RWPE2 (cell line): Measurements from ENCODE around the gene WFDC5.
"Not testable (repeated sequence)": the region's sequence is repeated elsewhere in the genome, so short reads cannot be mapped to it uniquely, and the experiment has no call there.

Experiments used
- ATAC-seq: fragments of 200-7000 bp; cut with Tn5 transposase; 3 replicates; pipeline ENCODE4 v1.9.1; 2021; ENCODE audit warnings: low read depth
- DNase-seq: peaks from one replicate; pipeline ENCODE4 v3.0.0-alpha.2; 2020; ENCODE audit warnings: low spot score
- H3K27ac ChIP-seq: fragments of 450-650 bp; 2 replicates; pipeline ENCODE4 v1.5.1; 2017; ENCODE audit warnings: mild to moderate bottlenecking; ENCODE audit not compliant: poor library complexity, severe bottlenecking
- H3K27me3 ChIP-seq: fragments of 250-450 bp; sonication (Bioruptor Pico); 2 replicates; pipeline ENCODE4 v1.5.1; 2021; ENCODE audit warnings: mild to moderate bottlenecking, moderate library complexity; ENCODE audit not compliant: insufficient read depth, poor library complexity, severe bottlenecking
- H3K36me3 ChIP-seq: fragments of 250-450 bp; sonication (Bioruptor Pico); 2 replicates; pipeline ENCODE4 v1.5.1; 2020; ENCODE audit warnings: low read depth, mild to moderate bottlenecking, moderate library complexity
- H3K4me1 ChIP-seq: fragments of 250-450 bp; sonication (Bioruptor Pico); 2 replicates; pipeline ENCODE4 v1.5.1; 2021; ENCODE audit warnings: mild to moderate bottlenecking, moderate library complexity; ENCODE audit not compliant: insufficient read depth, poor library complexity, severe bottlenecking
- H3K4me3 ChIP-seq: fragments of 250-450 bp; sonication (Bioruptor Pico); 2 replicates; pipeline ENCODE4 v1.5.1; 2021; ENCODE audit warnings: mild to moderate bottlenecking, moderate library complexity; ENCODE audit not compliant: severe bottlenecking
- H3K9me3 ChIP-seq: fragments of 250-450 bp; sonication (Bioruptor Pico); 2 replicates; pipeline ENCODE4 v1.5.1; 2021; ENCODE audit warnings: mild to moderate bottlenecking, moderate library complexity; ENCODE audit not compliant: severe bottlenecking
- TF ChIP-seq, protein P1 (sequence below): fragments of 450-650 bp; IDR thresholded peaks from one replicate; pipeline ENCODE4 v1.5.1; 2017; ENCODE audit warnings: mild to moderate bottlenecking, moderate library complexity; ENCODE audit not compliant: poor library complexity, severe bottlenecking

The WFDC5 gene, protein sequence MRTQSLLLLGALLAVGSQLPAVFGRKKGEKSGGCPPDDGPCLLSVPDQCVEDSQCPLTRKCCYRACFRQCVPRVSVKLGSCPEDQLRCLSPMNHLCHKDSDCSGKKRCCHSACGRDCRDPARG

DNA sequence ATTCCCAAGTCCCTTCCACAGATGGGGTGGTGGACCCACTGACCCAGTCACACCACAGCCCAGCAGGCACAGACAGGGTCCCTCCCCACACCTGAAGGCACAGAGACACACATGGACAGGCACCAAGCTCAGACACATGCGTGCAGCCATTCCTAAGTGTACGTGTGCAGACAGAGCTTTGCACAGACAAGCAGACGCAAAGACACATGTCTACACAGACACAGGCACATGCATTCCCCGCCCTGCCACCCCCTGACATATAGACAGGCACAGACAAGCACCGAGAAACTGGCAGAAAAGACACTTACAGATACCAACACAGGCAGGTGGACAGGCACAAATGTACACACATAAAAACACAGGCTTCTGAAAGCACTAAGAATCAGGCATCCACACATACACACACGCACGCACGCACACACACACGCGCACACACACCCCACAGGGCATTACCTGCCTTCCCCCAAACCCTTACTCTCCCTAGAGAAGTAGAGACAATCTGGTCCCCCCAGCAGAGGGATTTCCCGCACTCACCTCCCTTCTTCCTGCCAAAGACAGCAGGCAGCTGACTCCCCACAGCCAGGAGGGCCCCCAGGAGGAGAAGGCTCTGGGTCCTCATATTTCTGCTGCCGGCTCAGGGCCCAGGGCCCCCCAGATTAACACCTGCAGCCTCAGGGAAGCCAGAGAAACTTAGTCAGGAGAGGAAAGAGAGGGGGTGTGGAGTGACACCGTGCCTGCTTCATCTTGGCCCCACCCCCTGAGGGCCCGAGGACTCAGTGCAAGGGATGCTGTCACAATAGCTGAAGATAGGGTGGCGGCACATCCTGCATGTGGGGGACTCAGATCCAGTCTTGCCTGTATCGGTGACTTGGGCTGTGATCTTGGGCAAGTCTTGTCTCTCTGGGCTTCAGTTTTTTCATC, at the start of gene WFDC5:
TSS of gene WFDC5 (minus strand) at position 710 of the 921 bp plus-strand sequence. CDS start at position 619, 91 bp downstream.
- DNase-seq (peak; percentile 78), ATAC-seq (peak; percentile 47)
- H3K4me1 ChIP-seq, result peaks cover 6% of the 10 kb centered on the region
- no peaks in the 10 kb centered on the region for H3K27me3 ChIP-seq
- TF ChIP-seq, protein P1, sequence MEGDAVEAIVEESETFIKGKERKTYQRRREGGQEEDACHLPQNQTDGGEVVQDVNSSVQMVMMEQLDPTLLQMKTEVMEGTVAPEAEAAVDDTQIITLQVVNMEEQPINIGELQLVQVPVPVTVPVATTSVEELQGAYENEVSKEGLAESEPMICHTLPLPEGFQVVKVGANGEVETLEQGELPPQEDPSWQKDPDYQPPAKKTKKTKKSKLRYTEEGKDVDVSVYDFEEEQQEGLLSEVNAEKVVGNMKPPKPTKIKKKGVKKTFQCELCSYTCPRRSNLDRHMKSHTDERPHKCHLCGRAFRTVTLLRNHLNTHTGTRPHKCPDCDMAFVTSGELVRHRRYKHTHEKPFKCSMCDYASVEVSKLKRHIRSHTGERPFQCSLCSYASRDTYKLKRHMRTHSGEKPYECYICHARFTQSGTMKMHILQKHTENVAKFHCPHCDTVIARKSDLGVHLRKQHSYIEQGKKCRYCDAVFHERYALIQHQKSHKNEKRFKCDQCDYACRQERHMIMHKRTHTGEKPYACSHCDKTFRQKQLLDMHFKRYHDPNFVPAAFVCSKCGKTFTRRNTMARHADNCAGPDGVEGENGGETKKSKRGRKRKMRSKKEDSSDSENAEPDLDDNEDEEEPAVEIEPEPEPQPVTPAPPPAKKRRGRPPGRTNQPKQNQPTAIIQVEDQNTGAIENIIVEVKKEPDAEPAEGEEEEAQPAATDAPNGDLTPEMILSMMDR, result no peak
- H3K4me3 ChIP-seq, result no peak within 1 kb of the TSS
- H3K36me3 ChIP-seq, result no peaks in the 10 kb centered on the region
- H3K9me3 ChIP-seq, result no peaks in the 10 kb centered on the region
- H3K27ac ChIP-seq, result no peak within 1 kb of the TSS

DNA sequence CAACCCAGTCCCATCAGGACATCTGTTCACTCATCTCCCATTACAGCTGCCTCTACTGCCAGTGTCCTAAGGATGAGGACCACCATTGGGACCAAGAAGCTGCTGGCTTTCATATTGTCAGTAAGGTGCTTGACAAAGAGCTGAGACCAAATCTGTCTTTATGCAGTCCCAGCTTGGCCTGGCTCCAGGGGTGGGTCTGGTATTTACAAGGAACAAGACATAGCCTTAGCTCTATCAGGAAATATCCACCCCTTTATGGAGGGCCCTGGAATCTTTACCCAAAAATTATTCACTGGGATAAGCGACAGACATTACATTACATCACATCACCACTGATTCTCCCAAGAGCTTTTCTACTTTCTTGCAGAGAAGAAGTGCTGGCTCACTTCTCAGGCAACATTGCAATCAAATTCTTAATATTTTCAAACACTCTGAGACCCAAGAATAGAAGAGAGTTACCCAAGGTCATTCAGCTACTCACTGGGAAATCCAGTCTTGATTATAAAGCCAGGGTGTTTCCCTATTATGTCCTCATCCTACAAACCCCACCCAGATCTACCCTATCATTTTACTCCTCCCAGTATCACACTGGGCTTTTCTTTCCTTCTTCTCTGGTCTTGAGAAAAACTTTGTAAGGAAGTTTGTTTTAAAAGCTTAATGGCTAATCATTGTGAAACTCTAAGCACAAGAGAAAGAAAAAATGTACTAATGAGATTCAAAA, 48.3 kb upstream of the WFDC5 start:
- Histone ChIP-seq H3K27me3 (peaks cover 13% of the 10 kb centered on the region), H3K36me3 (no peaks in the 10 kb centered on the region), H3K9me3 (peaks cover 16% of the 10 kb centered on the region), H3K4me3 (no peak overlapping the region), H3K27ac (no peak overlapping the region), H3K4me1 (peaks cover 3% of the 10 kb centered on the region)
- ATAC-seq (no peak), DNase-seq (no peak)
- TF ChIP-seq, protein P1, result no peak

DNA sequence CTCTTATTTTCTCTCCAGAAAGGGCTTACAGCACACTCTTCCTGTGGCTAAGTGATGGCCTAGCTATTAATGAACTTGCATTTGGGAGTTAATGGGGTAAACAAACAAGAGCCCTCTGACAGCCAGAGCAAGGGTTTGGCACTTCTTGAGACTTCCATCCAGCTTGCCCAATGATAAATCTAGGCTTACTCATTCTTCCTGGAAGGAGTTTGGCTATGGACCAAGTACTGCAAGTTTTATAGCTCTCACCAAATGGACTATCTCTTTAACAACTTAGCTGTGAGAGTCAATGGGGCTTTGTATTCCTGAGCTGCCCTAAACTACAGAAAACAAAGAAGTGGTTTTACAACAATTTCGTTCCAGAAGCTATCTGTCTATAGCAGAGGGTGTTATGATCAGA, 43.0 kb upstream of the WFDC5 start:
- ATAC-seq (peak; percentile 98), DNase-seq (no peak)
- no peak overlapping the region for H3K4me3 ChIP-seq
- peaks cover 13% of the 10 kb centered on the region for H3K9me3 ChIP-seq
- no peaks in the 10 kb centered on the region for H3K36me3 ChIP-seq
- peaks cover 15% of the 10 kb centered on the region for H3K4me1 ChIP-seq
- H3K27ac ChIP-seq, result peak overlapping the region; percentile 15
- TF ChIP-seq, protein P1, result no peak
- no peaks in the 10 kb centered on the region for H3K27me3 ChIP-seq

DNA sequence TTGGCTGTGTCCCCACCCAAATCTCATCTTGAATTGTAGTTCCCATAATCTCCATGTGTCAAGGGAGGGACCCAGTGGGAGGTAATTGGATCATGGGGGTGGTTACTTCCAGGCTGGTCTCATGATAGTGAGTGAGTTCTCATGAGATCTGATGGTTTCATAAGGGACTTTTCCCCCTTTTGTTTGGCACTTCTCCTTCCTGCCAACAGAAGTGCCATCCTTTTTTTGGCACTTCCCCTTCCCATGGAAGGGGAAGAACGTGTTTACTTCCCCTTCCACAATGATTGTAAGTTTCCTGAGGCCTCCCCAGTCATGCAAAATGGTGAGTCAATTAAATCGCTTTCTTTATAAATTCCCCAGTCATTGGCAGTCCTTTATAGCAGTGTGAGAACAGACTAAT, 41.7 kb upstream of the WFDC5 start:
- TF ChIP-seq, protein P1, result no peak
- Histone ChIP-seq H3K4me3 (no peak overlapping the region), H3K27me3 (no peaks in the 10 kb centered on the region), H3K4me1 (peaks cover 15% of the 10 kb centered on the region), H3K27ac (no peak overlapping the region), H3K36me3 (no peaks in the 10 kb centered on the region), H3K9me3 (peaks cover 8% of the 10 kb centered on the region)
- DNase-seq (no peak), ATAC-seq (no peak)

DNA sequence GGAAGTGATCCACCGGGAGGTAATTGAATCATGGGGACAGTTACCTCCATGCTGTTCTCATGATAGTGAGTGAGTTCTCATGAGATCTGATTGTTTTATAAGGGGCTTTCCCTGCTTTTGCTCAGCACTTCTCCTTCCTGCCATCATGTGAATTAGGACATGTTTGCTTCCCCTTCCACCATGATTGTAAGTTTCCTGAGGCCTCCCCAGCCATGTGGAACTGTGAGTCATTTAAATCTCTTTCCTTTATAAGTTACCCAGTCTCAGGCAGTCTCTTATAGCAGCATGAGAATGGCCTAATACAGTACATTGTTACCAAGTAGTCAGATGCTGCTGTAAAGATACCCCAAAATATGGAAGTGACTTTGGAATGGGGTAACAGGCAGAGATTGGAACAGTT, 39.8 kb upstream of the WFDC5 start:
- H3K9me3 ChIP-seq, H3K27me3 ChIP-seq, DNase-seq, H3K4me3 ChIP-seq, H3K36me3 ChIP-seq, ATAC-seq, H3K27ac ChIP-seq: not testable (repeated sequence)
- H3K4me1 ChIP-seq, result peaks cover 15% of the 10 kb centered on the region
